Esophagus muscularis mucosa (tissue), 4 donors: ENCODE data around the gene SENP6. TPM values are rescaled to one million over a fixed set of nuclear protein-coding genes. Genes with fewer than 3 reads are reported as not detected.

ENCODE experiments used
- DNase-seq: peaks from one replicate; pipeline ENCODE4 v3.0.0-alpha.2; 2017; ENCODE audit errors: extremely low spot score
- H3K27ac ChIP-seq, 4 donors: fragments of 200-600 bp; sonication (generic); replicated peaks in 1 of 4; 1 replicate in 3 of 4; 2 replicates in 1 of 4; pipeline ENCODE4 v1.5.1; 2016 to 2019; ENCODE audit warnings: mild to moderate bottlenecking in 1 of 4
- H3K27me3 ChIP-seq, 4 donors: fragments of 200-600 bp; sonication (generic); one replicate each; pipeline versions ENCODE4 v1.5.1 to v1.6.0; 2016 to 2019
- H3K36me3 ChIP-seq, 4 donors: fragments of 200-600 bp; sonication (generic); one replicate each; pipeline ENCODE4 v1.5.1; 2016 to 2019
- H3K4me1 ChIP-seq, 4 donors: fragments of 200-600 bp; sonication (generic); one replicate each; pipeline ENCODE4 v1.5.1; 2016 to 2019
- H3K4me3 ChIP-seq, 4 donors: fragments of 200-600 bp; sonication (generic); 1 replicate in 2 of 4; 2 replicates in 2 of 4; pipeline ENCODE4 v1.5.1; 2016 to 2019; ENCODE audit warnings: mild to moderate bottlenecking in 4 of 4, moderate library complexity in 1 of 4
- H3K9me3 ChIP-seq, 4 donors: fragments of 200-600 bp; sonication (generic); 1 replicate in 3 of 4; 2 replicates in 1 of 4; pipeline ENCODE4 v1.5.1; 2016 to 2019
- EP300 ChIP-seq: sonication (generic); formaldehyde crosslinking; IDR thresholded peaks from one replicate; pipeline ENCODE4 v1.6.1; 2017; ENCODE audit warnings: antibody characterized with exemption
- POLR2A ChIP-seq: fragments of 450-650 bp; IDR thresholded peaks from one replicate; pipeline ENCODE4 v1.6.1; 2017; ENCODE audit warnings: antibody characterized with exemption, moderate library complexity, mild to moderate bottlenecking, low read depth
- POLR2AphosphoS5 ChIP-seq, 2 donors: sonication (generic); formaldehyde crosslinking; IDR thresholded peaks; one replicate each; pipeline ENCODE4 v1.6.1; 2017; ENCODE audit warnings: antibody characterized with exemption in 2 of 2
- WGBS: methylation state at CpG from one replicate; pipeline ENCODE4 v1.1.5; 2018; 5-methylcytosine and 5-hydroxymethylcytosine counted together
- intact Hi-C: fragments of 100-400 bp; cut with DNase I; formaldehyde crosslinking; loops from one replicate; pipeline ENCODE4 v1.15.1; 2023
- total RNA-seq, 4 donors: library from RNA; depleted of rRNA; stranded (reverse); fragments of >200 nt; gene quantifications; one replicate each; pipeline versions ENCODE4 v1.1.0 to v1.2.1, GENCODE V29; 2016
- TF ChIP-seq, protein P1 (sequence below), 3 experiments: fragments of 200-600 bp in 2 of 3; fragments of 450-650 bp in 1 of 3; sonication (generic) in 2 of 3; IDR thresholded peaks; one replicate each; pipeline ENCODE4 v1.5.1; 2017 to 2019; ENCODE audit warnings: antibody characterized with exemption in 3 of 3, mild to moderate bottlenecking in 2 of 3, moderate library complexity in 1 of 3

The SENP6 gene
- total RNA-seq, 4 donors from 2014 or later: 91.8 to 145 (median 107) TPM

DNA sequence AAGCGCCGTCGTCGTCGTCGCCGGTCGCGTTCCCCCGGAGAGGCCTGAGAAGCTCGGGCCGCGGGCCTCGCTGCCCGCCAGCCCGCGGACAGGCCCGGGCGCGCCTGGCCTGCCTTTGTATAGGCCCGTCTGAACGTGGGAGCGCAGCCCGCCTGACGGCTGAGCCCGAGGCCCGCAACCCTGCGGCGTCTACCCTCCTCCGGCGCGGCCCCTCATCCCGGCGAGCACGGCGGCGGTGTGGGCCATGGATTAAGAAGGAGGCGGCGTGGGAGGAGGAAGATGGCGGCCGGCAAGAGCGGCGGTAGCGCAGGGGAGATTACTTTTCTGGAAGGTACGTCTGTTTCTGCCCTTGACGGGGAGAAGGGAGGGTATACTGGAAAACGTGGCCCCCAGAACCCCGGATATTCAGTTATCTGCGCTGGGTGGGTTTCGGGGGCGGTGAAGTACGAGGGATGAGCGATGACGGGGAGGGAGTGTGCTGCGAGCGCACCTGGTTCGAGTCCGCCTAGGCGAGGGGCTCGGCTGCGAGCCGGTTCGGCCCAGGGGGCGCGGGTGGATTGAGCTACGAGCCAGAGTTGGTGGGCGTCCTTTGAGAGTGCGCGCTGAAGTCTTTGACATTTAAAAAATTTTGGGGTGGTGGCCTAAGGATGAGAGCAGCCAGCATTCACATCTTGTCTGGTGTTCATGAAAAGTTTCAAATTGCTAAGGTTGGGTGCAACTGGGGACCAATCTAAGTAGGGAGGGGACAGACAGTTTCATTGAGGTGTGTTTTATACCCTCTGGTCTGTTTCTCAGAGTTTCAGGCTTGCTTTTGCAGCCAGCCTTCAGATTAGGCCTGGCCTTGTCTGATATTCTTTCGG is 796 bp downstream of the SENP6 start:
- DNase-seq: no peak
- peaks cover 21 to 73% (median 72%) of the 10 kb centered on the region in 4 donors for H3K4me1 ChIP-seq
- intact Hi-C loops: loop anchor here (10.0 kb wide), 1 partner anchor 328 kb away; no protein-coding TSS in a partner anchor
- no peaks in the 10 kb centered on the region for H3K36me3 ChIP-seq
- peak overlapping the region; percentile 87 to 95 (median 92) for H3K4me3 ChIP-seq
- H3K27me3 ChIP-seq: no peaks in the 10 kb centered on the region
- H3K27ac ChIP-seq: peak overlapping the region; percentile 96 to 100 (median 96)
- WGBS: under 1% methylated on average over 19 of the region's 70 CpGs
- no peaks in the 10 kb centered on the region for H3K9me3 ChIP-seq
- TF ChIP-seq POLR2A: no peak
- TF ChIP-seq POLR2AphosphoS5 (IDR thresholded peaks at IDR 0.05): peak in 1 of 2 donors; percentile 13

DNA sequence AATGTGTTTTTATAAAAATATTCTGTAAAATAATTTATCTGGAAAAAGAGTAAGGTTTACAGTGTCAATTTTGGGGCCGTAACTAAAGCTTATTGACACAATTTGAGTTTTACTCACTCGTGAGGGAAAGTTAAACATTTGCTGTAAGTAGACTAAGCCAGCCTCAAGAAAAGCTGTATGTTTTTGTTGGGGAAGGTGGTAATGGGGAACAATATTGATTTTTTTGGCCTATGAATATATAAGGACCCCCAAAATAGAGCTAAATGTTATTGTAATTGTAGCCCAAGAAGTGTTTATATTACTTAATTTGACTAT is 1.4 kb downstream of the SENP6 start:
- H3K36me3 ChIP-seq: no peaks in the 10 kb centered on the region
- TF ChIP-seq, protein P1, sequence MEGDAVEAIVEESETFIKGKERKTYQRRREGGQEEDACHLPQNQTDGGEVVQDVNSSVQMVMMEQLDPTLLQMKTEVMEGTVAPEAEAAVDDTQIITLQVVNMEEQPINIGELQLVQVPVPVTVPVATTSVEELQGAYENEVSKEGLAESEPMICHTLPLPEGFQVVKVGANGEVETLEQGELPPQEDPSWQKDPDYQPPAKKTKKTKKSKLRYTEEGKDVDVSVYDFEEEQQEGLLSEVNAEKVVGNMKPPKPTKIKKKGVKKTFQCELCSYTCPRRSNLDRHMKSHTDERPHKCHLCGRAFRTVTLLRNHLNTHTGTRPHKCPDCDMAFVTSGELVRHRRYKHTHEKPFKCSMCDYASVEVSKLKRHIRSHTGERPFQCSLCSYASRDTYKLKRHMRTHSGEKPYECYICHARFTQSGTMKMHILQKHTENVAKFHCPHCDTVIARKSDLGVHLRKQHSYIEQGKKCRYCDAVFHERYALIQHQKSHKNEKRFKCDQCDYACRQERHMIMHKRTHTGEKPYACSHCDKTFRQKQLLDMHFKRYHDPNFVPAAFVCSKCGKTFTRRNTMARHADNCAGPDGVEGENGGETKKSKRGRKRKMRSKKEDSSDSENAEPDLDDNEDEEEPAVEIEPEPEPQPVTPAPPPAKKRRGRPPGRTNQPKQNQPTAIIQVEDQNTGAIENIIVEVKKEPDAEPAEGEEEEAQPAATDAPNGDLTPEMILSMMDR (IDR thresholded peaks at IDR 0.05): no peak
- TF ChIP-seq POLR2AphosphoS5 (IDR thresholded peaks at IDR 0.05) (no peak), EP300 (no peak), POLR2A (no peak)
- H3K4me3 ChIP-seq: peak overlapping the region; percentile 87 to 95 (median 92)
- 0% methylated on average over 2 of the region's 2 CpGs for WGBS
- peak overlapping the region; percentile 96 to 100 (median 96) for H3K27ac ChIP-seq
- intact Hi-C loops: loop anchor here (10.0 kb wide), 1 partner anchor 328 kb away; no protein-coding TSS in a partner anchor
- DNase-seq: no peak
- peaks cover 26 to 73% (median 73%) of the 10 kb centered on the region in 4 donors for H3K4me1 ChIP-seq
- no peaks in the 10 kb centered on the region for H3K27me3 ChIP-seq
- no peaks in the 10 kb centered on the region for H3K9me3 ChIP-seq

DNA sequence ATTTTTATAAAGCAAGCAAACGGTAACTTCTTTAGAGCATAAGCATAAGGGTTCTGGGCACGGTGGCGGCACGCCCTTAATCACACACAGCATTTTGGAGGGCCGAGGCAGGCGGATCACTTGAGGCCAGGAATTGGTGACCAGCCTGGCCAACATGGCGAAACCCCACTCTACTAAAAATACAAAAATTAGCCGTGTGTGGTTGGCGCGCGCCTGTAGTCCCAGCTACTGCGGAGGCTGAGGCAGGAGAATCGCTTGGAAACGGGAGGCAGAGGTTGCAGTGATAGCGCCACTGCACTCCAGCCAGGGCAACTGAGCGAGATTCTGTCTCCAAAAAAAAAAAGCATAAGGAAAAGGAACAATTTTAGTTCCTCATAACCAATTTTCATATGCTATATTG is 2.6 kb downstream of the SENP6 start:
- H3K4me3 ChIP-seq: peak overlapping the region; percentile 87 to 95 (median 92)
- no peaks in the 10 kb centered on the region for H3K36me3 ChIP-seq
- TF ChIP-seq EP300: no peak
- TF ChIP-seq POLR2A: no peak
- TF ChIP-seq POLR2AphosphoS5 (IDR thresholded peaks at IDR 0.05): no peak
- peak overlapping the region in 1 of 4 donors; percentile 100 for H3K27ac ChIP-seq
- no peak for DNase-seq
- H3K4me1 ChIP-seq: peaks cover 32 to 76% (median 74%) of the 10 kb centered on the region in 4 donors
- no peaks in the 10 kb centered on the region for H3K27me3 ChIP-seq
- no peaks in the 10 kb centered on the region for H3K9me3 ChIP-seq
- 93% methylated on average over 16 of the region's 16 CpGs for WGBS
- intact Hi-C loops: loop anchor here (10.0 kb wide), 1 partner anchor 329 kb away; no protein-coding TSS in a partner anchor

DNA sequence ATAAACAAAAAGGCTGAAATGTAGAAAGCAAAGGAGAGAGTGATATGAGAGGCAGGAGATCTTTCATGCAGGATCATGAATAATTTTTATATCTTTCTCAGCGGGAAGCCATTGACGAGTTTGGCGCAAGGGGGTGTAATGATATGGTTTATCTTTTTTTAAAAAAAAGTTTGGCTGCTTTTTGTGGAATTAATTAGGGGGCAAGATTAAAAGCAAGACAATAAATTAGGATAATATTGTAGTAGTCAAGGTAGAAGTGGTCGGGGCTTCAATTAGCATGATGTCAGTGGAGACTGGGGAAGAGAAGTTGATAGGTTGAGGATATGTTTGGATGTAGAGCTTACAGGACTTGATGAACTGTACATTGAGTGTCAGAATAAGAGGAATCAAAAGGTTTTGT is 4.0 kb downstream of the SENP6 start:
- Histone ChIP-seq H3K27me3 (no peaks in the 10 kb centered on the region), H3K4me3 (no peak overlapping the region), H3K9me3 (no peaks in the 10 kb centered on the region), H3K36me3 (no peaks in the 10 kb centered on the region), H3K27ac (no peak overlapping the region), H3K4me1 (peaks cover 42 to 78% (median 77%) of the 10 kb centered on the region in 4 donors)
- TF ChIP-seq, protein P1 (IDR thresholded peaks at IDR 0.05): no peak
- TF ChIP-seq POLR2A (no peak), POLR2AphosphoS5 (IDR thresholded peaks at IDR 0.05) (no peak), EP300 (no peak)
- DNase-seq: no peak
- intact Hi-C loops: loop anchor here (10.0 kb wide), 1 partner anchor 331 kb away; no protein-coding TSS in a partner anchor
- WGBS: 94% methylated on average over 4 of the region's 4 CpGs

DNA sequence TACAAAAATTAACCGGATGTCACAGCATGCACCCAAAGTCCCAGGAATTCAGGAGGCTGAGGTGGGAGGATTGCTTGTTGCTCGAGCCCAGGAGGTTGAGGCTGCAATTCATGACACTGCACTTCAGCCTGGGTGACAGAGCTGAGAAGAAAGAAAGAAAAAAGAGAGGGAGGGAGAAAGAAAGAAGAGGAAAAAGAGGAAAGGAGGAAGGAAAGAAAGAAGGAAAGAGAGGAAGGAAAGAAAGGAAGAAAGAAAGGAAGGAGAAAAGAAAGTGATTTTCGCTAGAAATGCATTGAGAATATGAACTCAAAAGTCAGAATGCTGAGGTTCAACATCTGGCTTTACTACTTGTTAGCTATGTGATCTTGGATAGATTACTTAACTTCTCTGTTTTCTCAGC is 6.6 kb downstream of the SENP6 start:
- no peak overlapping the region for H3K4me3 ChIP-seq
- H3K27ac ChIP-seq: peak overlapping the region in 3 of 4 donors; percentile 4 to 56 (median 30)
- TF ChIP-seq POLR2AphosphoS5 (IDR thresholded peaks at IDR 0.05) (no peak), EP300 (no peak), POLR2A (no peak)
- TF ChIP-seq, protein P1 (IDR thresholded peaks at IDR 0.05): no peak
- peaks cover 64 to 99% (median 98%) of the 10 kb centered on the region in 4 donors for H3K4me1 ChIP-seq
- no peak for DNase-seq
- H3K27me3 ChIP-seq: no peaks in the 10 kb centered on the region
- intact Hi-C loops: loop anchor here (10.0 kb wide), 1 partner anchor 334 kb away; no protein-coding TSS in a partner anchor
- H3K36me3 ChIP-seq: no peaks in the 10 kb centered on the region
- no peaks in the 10 kb centered on the region for H3K9me3 ChIP-seq
- WGBS: 90% methylated on average over 3 of the region's 3 CpGs
